SK-N-MC (cell line): ENCODE data around the gene TERF2IP.

Experiments
- EZH2 ChIP-seq: fragments of 200-600 bp; sonication (generic); IDR thresholded peaks from one replicate; pipeline ENCODE4 v1.6.1; 2017; ENCODE audit warnings: antibody characterized with exemption
- POLR2AphosphoS5 ChIP-seq: IDR thresholded peaks from 2 replicates; pipeline ENCODE4 v1.6.1; 2012; ENCODE audit warnings: mild to moderate bottlenecking, low read depth, low read length, borderline replicate concordance

GRCh38 chr16:75703306-75703705 lies 55.7 kb downstream of the TERF2IP start:
- TF ChIP-seq POLR2AphosphoS5 (no peak), EZH2 (no peak)
